Endometrium (tissue), 2 donors: ENCODE data around the gene KLHDC10.
"Not testable (repeated sequence)": the region's sequence is repeated elsewhere in the genome, so short reads cannot be mapped to it uniquely, and the experiment has no call there.

Experiments used
- FAIRE-seq: peaks from 2 replicates; lab custom pipeline; 2012; peaks lifted over from hg19 to GRCh38; lab: Jason Lieb, UNC
- donor health status: control.
- donor health status: control.

The KLHDC10 gene

GRCh38 chr7:130160023-130160422 is 89.7 kb downstream of the KLHDC10 start:
- FAIRE-seq = no peak

GRCh38 chr7:130160455-130160854 is 90.1 kb downstream of the KLHDC10 start:
- FAIRE-seq = no peak

- no peak for FAIRE-seq
Observed at GRCh38 chr7:130162196-130162595, 91.9 kb downstream of the KLHDC10 start.

- FAIRE-seq = no peak
Observed at GRCh38 chr7:130174237-130174959, 104.1 kb downstream of the KLHDC10 start.

GRCh38 chr7:130178251-130178650 is 107.9 kb downstream of the KLHDC10 start:
- FAIRE-seq = no peak

GRCh38 chr7:130179631-130180030 is 109.3 kb downstream of the KLHDC10 start:
- FAIRE-seq = no peak

GRCh38 chr7:130180571-130181262 is 110.4 kb downstream of the KLHDC10 start:
- FAIRE-seq = no peak

GRCh38 chr7:130181263-130181605 is 110.9 kb downstream of the KLHDC10 start:
- no peak for FAIRE-seq

- FAIRE-seq = no peak
Observed at GRCh38 chr7:130182990-130183389, 112.7 kb downstream of the KLHDC10 start.

GRCh38 chr7:130184349-130184748 is 114.0 kb downstream of the KLHDC10 start:
- not testable (repeated sequence) for FAIRE-seq
